CD4-positive, alpha-beta T cell treated with Interleukin-17A for 4 hours (primary cell): ENCODE results near the gene DPP10.

Source experiments
- DNase-seq: peaks from one replicate; pipeline ENCODE4 v3.0.0-alpha.2; 2020; ENCODE audit warnings: mixed read lengths

Gene DPP10

GRCh38 chr2:115163572-115163971 lies 721.1 kb downstream of the DPP10 start:
- DNase-seq = no peak

- no peak for DNase-seq
Measured at GRCh38 chr2:115165529-115166109, 723.2 kb downstream of the DPP10 start.

GRCh38 chr2:115168457-115168856 lies 726.0 kb downstream of the DPP10 start:
- DNase-seq = no peak

- DNase-seq = no peak
Measured at GRCh38 chr2:115169814-115170213, 727.4 kb downstream of the DPP10 start.

GRCh38 chr2:115171751-115172150 lies 729.3 kb downstream of the DPP10 start:
- no peak for DNase-seq

- no peak for DNase-seq
Measured at GRCh38 chr2:115174651-115175050, 732.2 kb downstream of the DPP10 start.

- DNase-seq = no peak
Measured at GRCh38 chr2:115183144-115183543, 740.7 kb downstream of the DPP10 start.

- DNase-seq = no peak
Measured at GRCh38 chr2:115190459-115190858, 748.0 kb downstream of the DPP10 start.

GRCh38 chr2:115194623-115195022 lies 752.2 kb downstream of the DPP10 start:
- DNase-seq = no peak

- DNase-seq = no peak
Measured at GRCh38 chr2:115196587-115196986, 754.1 kb downstream of the DPP10 start.

- no peak for DNase-seq
Measured at GRCh38 chr2:115199966-115200365, 757.5 kb downstream of the DPP10 start.

- no peak for DNase-seq
Measured at GRCh38 chr2:115201386-115201785, 758.9 kb downstream of the DPP10 start.

GRCh38 chr2:115208493-115209164 lies 766.2 kb downstream of the DPP10 start:
- no peak for DNase-seq

GRCh38 chr2:115214050-115214449 lies 771.6 kb downstream of the DPP10 start:
- DNase-seq = no peak

GRCh38 chr2:115219296-115219695 lies 776.9 kb downstream of the DPP10 start:
- DNase-seq = no peak

GRCh38 chr2:115234186-115234585 lies 791.7 kb downstream of the DPP10 start:
- DNase-seq = no peak

- no peak for DNase-seq
Measured at GRCh38 chr2:115234737-115235136, 792.3 kb downstream of the DPP10 start.

GRCh38 chr2:115248066-115248465 lies 805.6 kb downstream of the DPP10 start:
- DNase-seq = no peak

- no peak for DNase-seq
Measured at GRCh38 chr2:115277366-115277765, 834.9 kb downstream of the DPP10 start.

- DNase-seq = no peak
Measured at GRCh38 chr2:115285416-115285815, 843.0 kb downstream of the DPP10 start.

- no peak for DNase-seq
Measured at GRCh38 chr2:115290478-115290877, 848.0 kb downstream of the DPP10 start.

GRCh38 chr2:115292742-115293141 lies 850.3 kb downstream of the DPP10 start:
- no peak for DNase-seq

GRCh38 chr2:115294999-115295398 lies 852.6 kb downstream of the DPP10 start:
- DNase-seq = no peak

- DNase-seq = no peak
Measured at GRCh38 chr2:115297056-115297455, 854.6 kb downstream of the DPP10 start.

- DNase-seq = no peak
Measured at GRCh38 chr2:115299199-115299598, 856.8 kb downstream of the DPP10 start.
